KMS-11 (cell line): ENCODE measurements around the gene PLEKHA5.

Experiments used
- H2AFZ ChIP-seq: fragments of 200-600 bp; sonication (generic); 2 replicates; pipeline ENCODE4 v1.6.1; 2016; ENCODE audit warnings: antibody characterized with exemption, mixed run types, low read depth
- H3K27ac ChIP-seq: fragments of 200-600 bp; sonication (generic); 2 replicates; pipeline ENCODE4 v1.6.1; 2016; ENCODE audit warnings: mild to moderate bottlenecking, mixed run types
- H3K27me3 ChIP-seq: fragments of 200-600 bp; sonication (generic); 2 replicates; pipeline ENCODE4 v1.6.1; 2017; ENCODE audit warnings: mild to moderate bottlenecking, low read depth, mixed run types, moderate library complexity; ENCODE audit not compliant: insufficient read depth
- H3K36me3 ChIP-seq: fragments of 200-600 bp; sonication (generic); 2 replicates; pipeline ENCODE4 v1.6.1; 2017; ENCODE audit warnings: mild to moderate bottlenecking, mixed run types; ENCODE audit not compliant: insufficient read depth
- H3K4me1 ChIP-seq: fragments of 200-600 bp; sonication (generic); 2 replicates; pipeline ENCODE4 v1.6.1; 2016; ENCODE audit warnings: mild to moderate bottlenecking, low read depth, mixed run types; ENCODE audit not compliant: poor library complexity, severe bottlenecking
- H3K4me2 ChIP-seq: fragments of 200-600 bp; sonication (generic); 2 replicates; pipeline ENCODE4 v1.7.0; 2016; ENCODE audit warnings: mild to moderate bottlenecking, mixed run types
- H3K4me3 ChIP-seq: fragments of 200-600 bp; sonication (generic); IDR thresholded peaks from 2 replicates; pipeline ENCODE4 v1.6.1; 2017; ENCODE audit warnings: low read depth, low read length, mixed read lengths; ENCODE audit not compliant: insufficient read depth
- H3K79me2 ChIP-seq: fragments of 200-600 bp; sonication (generic); 2 replicates; pipeline ENCODE4 v1.6.1; 2016; ENCODE audit warnings: low read depth, mixed run types; ENCODE audit not compliant: insufficient read depth
- H3K9ac ChIP-seq: fragments of 200-600 bp; sonication (generic); 2 replicates; pipeline ENCODE4 v1.6.1; 2016; ENCODE audit warnings: mild to moderate bottlenecking, mixed run types
- H4K20me1 ChIP-seq: fragments of 200-600 bp; sonication (generic); 2 replicates; pipeline ENCODE4 v1.6.1; 2016; ENCODE audit warnings: mild to moderate bottlenecking, mixed run types; ENCODE audit not compliant: insufficient read depth
- TF ChIP-seq, protein P1 (sequence below): fragments of 200-600 bp; sonication (generic); conservative IDR thresholded peaks from 2 replicates; pipeline ENCODE4 v1.6.1; 2017; ENCODE audit warnings: low read depth, mild to moderate bottlenecking, antibody characterized with exemption, low read length, moderate library complexity, mixed read lengths

The PLEKHA5 gene

DNA sequence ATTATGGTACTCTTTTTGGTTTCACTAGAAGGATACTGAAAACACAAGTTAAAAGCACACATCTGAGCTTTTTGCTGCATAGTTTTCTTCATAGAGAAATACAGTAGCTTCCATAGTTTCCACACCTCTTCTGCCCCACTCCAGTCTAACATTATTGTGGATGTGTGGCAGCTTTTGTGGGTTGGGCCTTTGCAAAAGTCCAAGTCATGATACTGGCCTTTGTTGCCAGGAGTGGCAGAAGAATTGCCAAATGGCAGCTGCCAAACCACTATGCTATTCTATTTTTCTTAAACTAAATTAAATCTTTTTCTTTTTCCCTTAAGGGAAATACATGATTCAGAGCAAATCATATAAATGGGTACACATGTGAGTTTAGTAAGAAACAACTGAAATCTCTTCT is 114.8 kb downstream of the PLEKHA5 start:
- H3K9ac ChIP-seq = no peak overlapping the region
- no peak overlapping the region for H3K27ac ChIP-seq
- H3K27me3 ChIP-seq = no peaks in the 10 kb centered on the region
- H2AFZ ChIP-seq = no peak overlapping the region
- H4K20me1 ChIP-seq = no peaks in the 10 kb centered on the region
- H3K4me3 ChIP-seq = no peak overlapping the region
- no peaks in the 10 kb centered on the region for H3K36me3 ChIP-seq
- H3K4me1 ChIP-seq = no peaks in the 10 kb centered on the region
- H3K79me2 ChIP-seq = no peaks in the 10 kb centered on the region
- H3K4me2 ChIP-seq = no peak overlapping the region
- TF ChIP-seq, protein P1, sequence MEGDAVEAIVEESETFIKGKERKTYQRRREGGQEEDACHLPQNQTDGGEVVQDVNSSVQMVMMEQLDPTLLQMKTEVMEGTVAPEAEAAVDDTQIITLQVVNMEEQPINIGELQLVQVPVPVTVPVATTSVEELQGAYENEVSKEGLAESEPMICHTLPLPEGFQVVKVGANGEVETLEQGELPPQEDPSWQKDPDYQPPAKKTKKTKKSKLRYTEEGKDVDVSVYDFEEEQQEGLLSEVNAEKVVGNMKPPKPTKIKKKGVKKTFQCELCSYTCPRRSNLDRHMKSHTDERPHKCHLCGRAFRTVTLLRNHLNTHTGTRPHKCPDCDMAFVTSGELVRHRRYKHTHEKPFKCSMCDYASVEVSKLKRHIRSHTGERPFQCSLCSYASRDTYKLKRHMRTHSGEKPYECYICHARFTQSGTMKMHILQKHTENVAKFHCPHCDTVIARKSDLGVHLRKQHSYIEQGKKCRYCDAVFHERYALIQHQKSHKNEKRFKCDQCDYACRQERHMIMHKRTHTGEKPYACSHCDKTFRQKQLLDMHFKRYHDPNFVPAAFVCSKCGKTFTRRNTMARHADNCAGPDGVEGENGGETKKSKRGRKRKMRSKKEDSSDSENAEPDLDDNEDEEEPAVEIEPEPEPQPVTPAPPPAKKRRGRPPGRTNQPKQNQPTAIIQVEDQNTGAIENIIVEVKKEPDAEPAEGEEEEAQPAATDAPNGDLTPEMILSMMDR = no peak

- Histone ChIP-seq H3K4me1 (no peaks in the 10 kb centered on the region), H3K79me2 (no peaks in the 10 kb centered on the region), H4K20me1 (no peaks in the 10 kb centered on the region), H3K36me3 (no peaks in the 10 kb centered on the region), H3K4me3 (no peak overlapping the region), H3K4me2 (no peak overlapping the region), H2AFZ (no peak overlapping the region), H3K27ac (no peak overlapping the region), H3K9ac (no peak overlapping the region), H3K27me3 (no peaks in the 10 kb centered on the region)
- TF ChIP-seq, protein P1 = no peak
These were observed 115.6 kb downstream of the PLEKHA5 start for GRCh38 chr12:19245106-19245505.

DNA sequence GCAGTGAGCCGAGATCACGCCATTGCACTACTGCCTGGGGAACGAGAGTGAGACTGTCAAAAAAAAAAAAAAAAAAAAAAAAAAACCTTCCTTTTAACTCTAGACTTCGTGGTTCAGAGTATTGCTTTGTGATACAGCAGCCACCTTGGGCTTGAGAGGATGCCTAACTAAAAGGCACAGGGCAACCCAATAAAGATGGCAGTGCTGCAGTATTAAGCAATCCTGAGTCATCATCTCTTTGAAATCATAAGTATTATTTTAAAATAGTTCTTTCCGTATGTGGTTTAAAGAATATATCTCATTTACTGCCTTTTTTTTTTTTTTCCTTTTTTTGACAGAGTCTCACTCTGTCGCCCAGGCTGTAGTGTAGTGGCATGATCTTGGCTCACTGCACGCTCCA is 116.1 kb downstream of the PLEKHA5 start:
- Histone ChIP-seq H3K79me2 (no peaks in the 10 kb centered on the region), H3K27ac (no peak overlapping the region), H3K4me2 (no peak overlapping the region), H4K20me1 (no peaks in the 10 kb centered on the region), H3K4me1 (no peaks in the 10 kb centered on the region), H3K36me3 (no peaks in the 10 kb centered on the region), H2AFZ (no peak overlapping the region), H3K9ac (no peak overlapping the region), H3K4me3 (no peak overlapping the region), H3K27me3 (no peaks in the 10 kb centered on the region)
- TF ChIP-seq, protein P1 = no peak

DNA sequence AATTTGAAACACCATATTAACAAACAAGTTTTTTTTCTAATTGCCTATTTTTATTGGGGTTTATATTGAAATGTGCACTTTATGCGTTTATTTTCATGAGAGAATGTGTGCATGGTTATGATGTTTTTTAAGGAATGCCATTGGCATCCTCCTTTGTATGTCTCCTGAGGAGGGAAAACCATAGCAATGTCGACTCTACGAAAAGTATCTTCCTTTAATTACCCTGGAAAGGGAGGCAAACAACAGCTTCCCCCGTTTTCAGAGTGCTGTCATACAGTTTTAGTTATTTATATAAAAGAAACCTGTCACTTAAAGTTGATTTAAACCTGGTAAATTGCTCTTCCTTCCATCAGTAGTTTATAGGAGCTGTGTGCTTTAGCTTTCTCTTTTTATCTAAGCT is 117.4 kb downstream of the PLEKHA5 start:
- H3K9ac ChIP-seq = no peak overlapping the region
- H3K4me2 ChIP-seq = no peak overlapping the region
- no peaks in the 10 kb centered on the region for H3K4me1 ChIP-seq
- no peaks in the 10 kb centered on the region for H3K27me3 ChIP-seq
- no peak overlapping the region for H3K4me3 ChIP-seq
- TF ChIP-seq, protein P1 = no peak
- no peaks in the 10 kb centered on the region for H3K79me2 ChIP-seq
- H4K20me1 ChIP-seq = no peaks in the 10 kb centered on the region
- no peak overlapping the region for H3K27ac ChIP-seq
- H2AFZ ChIP-seq = no peak overlapping the region
- no peaks in the 10 kb centered on the region for H3K36me3 ChIP-seq
